ENCODE data around the gene DACH2.

GRCh38 chrX:86133761-86134160, 14.5 kb upstream of the DACH2 start:
- TF ChIP-seq, protein P1, sequence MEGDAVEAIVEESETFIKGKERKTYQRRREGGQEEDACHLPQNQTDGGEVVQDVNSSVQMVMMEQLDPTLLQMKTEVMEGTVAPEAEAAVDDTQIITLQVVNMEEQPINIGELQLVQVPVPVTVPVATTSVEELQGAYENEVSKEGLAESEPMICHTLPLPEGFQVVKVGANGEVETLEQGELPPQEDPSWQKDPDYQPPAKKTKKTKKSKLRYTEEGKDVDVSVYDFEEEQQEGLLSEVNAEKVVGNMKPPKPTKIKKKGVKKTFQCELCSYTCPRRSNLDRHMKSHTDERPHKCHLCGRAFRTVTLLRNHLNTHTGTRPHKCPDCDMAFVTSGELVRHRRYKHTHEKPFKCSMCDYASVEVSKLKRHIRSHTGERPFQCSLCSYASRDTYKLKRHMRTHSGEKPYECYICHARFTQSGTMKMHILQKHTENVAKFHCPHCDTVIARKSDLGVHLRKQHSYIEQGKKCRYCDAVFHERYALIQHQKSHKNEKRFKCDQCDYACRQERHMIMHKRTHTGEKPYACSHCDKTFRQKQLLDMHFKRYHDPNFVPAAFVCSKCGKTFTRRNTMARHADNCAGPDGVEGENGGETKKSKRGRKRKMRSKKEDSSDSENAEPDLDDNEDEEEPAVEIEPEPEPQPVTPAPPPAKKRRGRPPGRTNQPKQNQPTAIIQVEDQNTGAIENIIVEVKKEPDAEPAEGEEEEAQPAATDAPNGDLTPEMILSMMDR (IDR thresholded peaks at IDR 0.05; ENCODE audit: low read length): peak; percentile 38
- TF ChIP-seq EZH2 (IDR thresholded peaks at IDR 0.05; ENCODE audit: borderline replicate concordance, low read length): no peak

Data from OCI-LY1 (cell line).